Lung microvascular endothelial cell (primary cell): ENCODE results near the gene OLIG2. TPM values are rescaled to one million over a fixed set of nuclear protein-coding genes. Genes with fewer than 3 reads are reported as not detected.
A peak's percentile ranks its signal among the peaks of the same experiment; 100 is the strongest.

Experiments
- DNase-seq, 2 donors: peaks; one replicate each; pipeline versions ENCODE4 v3.0.0 to v3.0.0-alpha.2; 2010; ENCODE audit warnings: low read depth in 2 of 2
- total RNA-seq: library from RNA; depleted of rRNA; stranded (reverse); fragments of >200 nt; gene quantifications from 2 replicates; pipeline ENCODE4 v1.2.1, GENCODE V29; 2014

OLIG2 gene
- total RNA-seq: not detected in 2 replicates

GRCh38 chr21:33025489-33026442 is at the start of gene OLIG2:
TSS of gene OLIG2 (plus strand) at chr21:33025935. CDS start at chr21:33026863, 928 bp downstream.
- no peak for DNase-seq

GRCh38 chr21:32976791-32977190 is 48.9 kb upstream of the OLIG2 start:
- no peak for DNase-seq

GRCh38 chr21:32977216-32977615 is 48.5 kb upstream of the OLIG2 start:
- no peak for DNase-seq

- DNase-seq: no peak
These were observed 47.1 kb upstream of the OLIG2 start for GRCh38 chr21:32978331-32979270.

- DNase-seq: no peak
These were observed 46.0 kb upstream of the OLIG2 start for GRCh38 chr21:32979598-32980268.

- DNase-seq: no peak
These were observed 44.6 kb upstream of the OLIG2 start for GRCh38 chr21:32981096-32981495.

GRCh38 chr21:32990666-32991065 is 35.1 kb upstream of the OLIG2 start:
- DNase-seq: no peak

- DNase-seq: no peak
These were observed 34.4 kb upstream of the OLIG2 start for GRCh38 chr21:32991361-32991760.

- no peak for DNase-seq
These were observed 31.8 kb upstream of the OLIG2 start for GRCh38 chr21:32993894-32994293.

- peak; percentile 38 to 56 for DNase-seq
These were observed 31.4 kb upstream of the OLIG2 start for GRCh38 chr21:32994305-32994704.

GRCh38 chr21:33007747-33008146 is 18.0 kb upstream of the OLIG2 start:
- DNase-seq: no peak

- no peak for DNase-seq
These were observed 17.2 kb upstream of the OLIG2 start for GRCh38 chr21:33008333-33009051.

- no peak for DNase-seq
These were observed 14.8 kb upstream of the OLIG2 start for GRCh38 chr21:33010931-33011330.

- DNase-seq: peak in 1 of 2 donors; percentile 57
These were observed 14.3 kb upstream of the OLIG2 start for GRCh38 chr21:33011462-33011861.

GRCh38 chr21:33013626-33014025 is 12.1 kb upstream of the OLIG2 start:
- no peak for DNase-seq

- DNase-seq: no peak
These were observed 11.4 kb upstream of the OLIG2 start for GRCh38 chr21:33014331-33014730.

- DNase-seq: no peak
These were observed 10.6 kb upstream of the OLIG2 start for GRCh38 chr21:33015096-33015495.

- no peak for DNase-seq
These were observed 10.0 kb upstream of the OLIG2 start for GRCh38 chr21:33015756-33016155.

GRCh38 chr21:33018707-33019465 is 6.8 kb upstream of the OLIG2 start:
- no peak for DNase-seq

- no peak for DNase-seq
These were observed 6.2 kb upstream of the OLIG2 start for GRCh38 chr21:33019516-33019884.
